ENCODE results near the gene ALPI.

ALPI gene

GRCh38 chr2:232484628-232485347 lies 28.8 kb downstream of the ALPI start:
- TF ChIP-seq, protein P1, sequence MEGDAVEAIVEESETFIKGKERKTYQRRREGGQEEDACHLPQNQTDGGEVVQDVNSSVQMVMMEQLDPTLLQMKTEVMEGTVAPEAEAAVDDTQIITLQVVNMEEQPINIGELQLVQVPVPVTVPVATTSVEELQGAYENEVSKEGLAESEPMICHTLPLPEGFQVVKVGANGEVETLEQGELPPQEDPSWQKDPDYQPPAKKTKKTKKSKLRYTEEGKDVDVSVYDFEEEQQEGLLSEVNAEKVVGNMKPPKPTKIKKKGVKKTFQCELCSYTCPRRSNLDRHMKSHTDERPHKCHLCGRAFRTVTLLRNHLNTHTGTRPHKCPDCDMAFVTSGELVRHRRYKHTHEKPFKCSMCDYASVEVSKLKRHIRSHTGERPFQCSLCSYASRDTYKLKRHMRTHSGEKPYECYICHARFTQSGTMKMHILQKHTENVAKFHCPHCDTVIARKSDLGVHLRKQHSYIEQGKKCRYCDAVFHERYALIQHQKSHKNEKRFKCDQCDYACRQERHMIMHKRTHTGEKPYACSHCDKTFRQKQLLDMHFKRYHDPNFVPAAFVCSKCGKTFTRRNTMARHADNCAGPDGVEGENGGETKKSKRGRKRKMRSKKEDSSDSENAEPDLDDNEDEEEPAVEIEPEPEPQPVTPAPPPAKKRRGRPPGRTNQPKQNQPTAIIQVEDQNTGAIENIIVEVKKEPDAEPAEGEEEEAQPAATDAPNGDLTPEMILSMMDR (IDR thresholded peaks at IDR 0.05; ENCODE audit: low read depth, low read length) = no peak
- no peak for DNase-seq (ENCODE audit: extremely low read depth, low read depth)

DNA sequence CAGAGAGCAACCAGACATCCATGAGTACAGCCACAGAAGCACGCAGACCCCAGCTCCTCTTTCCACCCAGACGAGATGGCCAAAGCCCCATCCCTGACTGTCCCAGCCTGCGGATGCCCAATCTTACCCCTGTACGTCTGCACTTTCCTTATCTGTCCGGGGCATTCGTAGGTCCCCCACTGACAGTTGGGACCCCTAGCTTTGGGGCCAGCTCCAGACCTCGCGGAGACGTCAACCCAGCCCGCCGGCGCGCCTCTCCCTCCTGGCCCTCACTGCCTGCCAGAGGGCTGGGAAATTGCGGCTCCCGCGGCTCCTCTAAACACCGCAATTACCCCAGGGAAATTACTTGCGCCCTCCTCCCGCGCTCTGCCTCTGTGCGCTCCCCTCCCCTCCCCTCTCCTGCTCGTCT lies 29.4 kb downstream of the ALPI start:
- no peak for DNase-seq (ENCODE audit: extremely low read depth, low read depth)
- TF ChIP-seq, protein P1 (IDR thresholded peaks at IDR 0.05; ENCODE audit: low read depth, low read length) = no peak

DNA sequence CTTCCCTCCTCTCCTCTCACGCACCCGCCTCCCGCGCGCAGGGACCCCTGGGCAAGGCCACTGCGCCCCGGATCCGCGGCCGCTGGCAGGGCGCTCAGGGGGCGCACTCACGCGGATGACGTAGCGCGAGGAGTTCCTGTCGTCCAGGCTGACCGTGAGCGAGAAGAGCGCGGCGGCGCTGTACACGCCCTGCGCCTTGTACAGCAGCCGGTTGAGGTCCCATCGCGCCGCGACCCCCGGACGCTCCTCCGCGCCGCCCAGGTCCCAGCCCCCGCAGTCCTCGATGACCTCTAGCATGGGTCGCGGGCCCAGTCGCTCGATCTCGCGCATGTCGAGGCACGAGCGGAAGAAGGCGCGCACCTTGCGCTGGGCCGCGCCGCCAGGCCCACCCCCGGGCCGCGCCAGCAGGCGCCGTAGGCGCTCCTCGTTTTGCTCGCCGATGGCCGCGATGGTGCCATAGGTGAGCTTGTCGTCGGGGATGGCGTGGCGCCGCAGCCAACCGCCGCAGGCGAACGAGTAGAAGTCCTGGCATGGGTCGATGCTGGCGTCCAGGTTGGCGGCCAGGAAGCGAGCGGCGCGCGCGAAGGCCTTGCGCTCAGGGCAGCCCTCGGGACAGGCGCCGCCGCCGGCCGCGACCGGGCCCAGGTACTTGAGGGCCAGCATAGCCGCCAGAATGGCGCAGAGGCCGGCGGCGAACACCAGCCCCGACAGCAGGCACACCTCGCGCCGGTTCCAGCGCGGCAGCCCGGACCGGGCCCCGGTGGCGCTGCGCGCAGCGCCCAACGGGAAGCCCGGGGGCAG lies 30.0 kb downstream of the ALPI start:
- no peak for DNase-seq (ENCODE audit: extremely low read depth, low read depth)
- TF ChIP-seq, protein P1 (IDR thresholded peaks at IDR 0.05; ENCODE audit: low read depth, low read length) = no peak

GRCh38 chr2:232486558-232487384 lies 30.8 kb downstream of the ALPI start:
- no peak for DNase-seq (ENCODE audit: extremely low read depth, low read depth)
- TF ChIP-seq, protein P1 (IDR thresholded peaks at IDR 0.05; ENCODE audit: low read depth, low read length) = no peak

- TF ChIP-seq, protein P1 (IDR thresholded peaks at IDR 0.05; ENCODE audit: low read depth, low read length) = no peak
- no peak for DNase-seq (ENCODE audit: extremely low read depth, low read depth)
Observed at GRCh38 chr2:232487385-232488096, 31.6 kb downstream of the ALPI start, which contains the start of gene ECEL1. ECEL1 (minus strand) TSS chr2:232487834; CDS start chr2:232486653, 1,181 bp downstream.

DNA sequence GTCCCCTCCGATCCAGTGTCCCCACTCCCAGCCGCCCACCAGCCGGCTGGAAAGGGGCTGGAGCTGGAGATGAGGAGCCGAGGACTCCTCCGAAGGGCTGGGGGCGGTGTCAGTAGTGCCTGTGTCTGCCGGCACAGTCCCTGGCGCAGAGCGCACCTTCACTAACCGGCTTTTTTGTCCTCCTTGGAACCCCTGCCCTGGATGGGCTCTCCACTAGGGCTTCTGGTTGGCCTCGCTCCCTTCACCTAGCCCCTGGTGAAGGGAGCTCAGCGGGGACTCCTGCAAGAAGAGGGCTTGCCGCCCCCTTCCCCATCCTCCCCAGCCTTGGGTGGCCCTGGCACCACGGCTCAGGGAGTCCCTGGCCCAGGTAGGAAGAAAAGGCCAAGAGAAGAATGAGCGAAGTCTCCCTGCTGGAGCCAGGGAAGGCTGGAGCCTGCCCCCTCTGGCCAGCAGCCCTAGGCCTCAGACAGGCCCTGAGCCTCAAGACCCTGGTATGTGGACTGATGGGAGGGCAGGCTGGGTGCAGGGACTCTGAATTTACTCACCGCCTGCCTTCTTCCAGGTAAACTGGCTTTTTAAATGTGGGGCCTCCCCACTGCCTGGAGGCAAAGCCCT lies 32.3 kb downstream of the ALPI start:
- no peak for DNase-seq (ENCODE audit: extremely low read depth, low read depth)
- TF ChIP-seq, protein P1 (IDR thresholded peaks at IDR 0.05; ENCODE audit: low read depth, low read length) = no peak
